HG02840 (cell line): ENCODE data around the gene FLVCR2.
"Not testable (repeated sequence)": the region's sequence is repeated elsewhere in the genome, so short reads cannot be mapped to it uniquely, and the experiment has no call there.

ENCODE experiments used
- ATAC-seq: cut with Tn5 transposase; IDR thresholded peaks from one replicate; pipeline ENCODE4 v1.9.1; 2021; ENCODE audit warnings: mild to moderate bottlenecking, moderate library complexity, moderate number of reproducible peaks; ENCODE audit not compliant: unreplicated experiment, low FRiP score

The FLVCR2 gene

GRCh38 chr14:75658957-75659356, 80.5 kb downstream of the FLVCR2 start:
- ATAC-seq = no peak

- no peak for ATAC-seq
These were observed 81.8 kb downstream of the FLVCR2 start for GRCh38 chr14:75660238-75660629.

- ATAC-seq = peak; percentile 95
These were observed 82.4 kb downstream of the FLVCR2 start, which contains the start of the genes ERG28 and TTLL5 for GRCh38 chr14:75660630-75661498. Gene ERG28, minus strand, starts transcription at chr14:75660876. Its CDS starts 3,374 bp downstream, at chr14:75657502. Gene TTLL5, plus strand, starts transcription at chr14:75661246. Its CDS starts 1,904 bp downstream, at chr14:75663150.

GRCh38 chr14:75661499-75661814, 83.0 kb downstream of the FLVCR2 start:
- ATAC-seq = no peak

- ATAC-seq = no peak
These were observed 84.5 kb downstream of the FLVCR2 start for GRCh38 chr14:75662966-75663365.

GRCh38 chr14:75667099-75667765, 88.8 kb downstream of the FLVCR2 start:
- no peak for ATAC-seq

- ATAC-seq = no peak
These were observed 94.3 kb downstream of the FLVCR2 start for GRCh38 chr14:75672605-75673192.

GRCh38 chr14:75673345-75674035, 95.1 kb downstream of the FLVCR2 start:
- ATAC-seq = no peak

GRCh38 chr14:75675265-75675960, 97.0 kb downstream of the FLVCR2 start:
- ATAC-seq = no peak

- no peak for ATAC-seq
These were observed 107.5 kb downstream of the FLVCR2 start for GRCh38 chr14:75685910-75686309.

GRCh38 chr14:75689012-75689411, 110.6 kb downstream of the FLVCR2 start:
- ATAC-seq = no peak

GRCh38 chr14:75690010-75690409, 111.6 kb downstream of the FLVCR2 start:
- no peak for ATAC-seq

GRCh38 chr14:75695025-75695424, 116.6 kb downstream of the FLVCR2 start:
- ATAC-seq = not testable (repeated sequence)

GRCh38 chr14:75697386-75697785, 119.0 kb downstream of the FLVCR2 start:
- ATAC-seq = no peak
